Measurements from ENCODE around the gene TAF15. TPM values are rescaled to one million over a fixed set of nuclear protein-coding genes. Genes with fewer than 3 reads are reported as not detected.

TAF15 gene
- total RNA-seq, 1 donor from 2014 or later = 243 TPM

DNA sequence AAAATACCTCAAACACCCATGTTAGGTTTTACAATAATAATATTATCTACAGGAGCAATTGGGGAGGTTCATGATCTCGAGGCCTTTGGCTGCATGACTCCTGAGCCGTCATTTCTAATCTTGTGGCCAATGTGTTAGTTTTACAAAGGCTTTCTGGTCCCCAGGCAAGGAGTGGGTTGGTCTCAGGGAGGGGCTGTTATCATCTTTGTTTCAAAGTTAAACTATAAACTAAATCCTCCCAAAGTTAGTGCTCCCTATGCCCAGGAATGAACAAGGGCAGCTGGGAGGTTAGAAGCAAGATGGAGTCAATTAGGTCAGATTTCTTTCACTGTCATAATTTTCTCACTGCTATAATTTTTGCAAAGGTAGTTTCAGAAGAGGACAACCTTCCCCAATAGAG is 80.0 kb downstream of the TAF15 start:
- H3K27ac Mint-ChIP-seq = no peak overlapping the region
- intact Hi-C loops (cut with micrococcal nuclease) = no loop called here

DNA sequence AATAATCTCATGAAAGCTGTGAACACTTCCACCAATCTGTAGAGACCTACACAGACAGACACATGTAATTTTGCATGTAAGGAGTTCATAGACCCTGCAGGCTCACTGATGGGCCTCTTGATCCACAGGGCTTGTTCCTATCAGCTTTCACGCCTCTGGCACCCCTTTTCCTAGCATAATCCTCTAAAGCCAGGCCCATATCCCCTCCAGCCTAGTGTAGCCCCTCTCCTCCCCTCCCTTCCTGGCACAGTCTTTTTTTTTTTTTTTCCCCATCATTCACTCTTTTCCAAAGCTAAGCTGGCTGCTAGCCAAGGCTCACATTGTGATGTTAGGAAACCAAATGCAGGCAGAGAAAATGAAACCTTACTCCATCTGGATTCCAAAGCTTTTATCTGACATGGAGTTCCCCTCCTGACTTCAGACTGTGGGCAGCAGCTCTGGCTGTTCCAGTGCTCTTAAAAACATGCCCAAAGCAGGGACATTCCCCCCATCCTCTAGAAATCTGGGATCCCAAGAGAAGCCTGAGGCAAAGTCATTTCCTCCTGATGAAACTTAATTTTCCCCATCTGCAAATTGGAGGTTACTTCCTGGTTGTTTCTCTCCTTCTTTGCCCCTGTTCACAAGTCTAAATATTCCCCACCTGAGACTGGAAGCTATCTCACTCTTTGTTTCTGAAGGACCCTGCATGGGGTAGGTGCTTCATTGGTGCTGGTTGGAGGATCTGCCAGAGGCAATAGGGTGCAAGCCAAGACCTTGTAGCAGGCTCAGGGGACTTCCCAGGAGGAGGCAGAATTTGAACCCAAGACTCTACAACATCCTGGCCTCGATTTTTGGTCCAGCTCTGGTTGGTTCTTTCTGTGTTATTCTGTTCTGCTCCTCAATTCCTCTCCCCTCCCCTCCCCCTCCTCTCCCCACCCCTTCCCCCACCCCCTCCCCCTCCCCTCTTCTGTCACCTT is 80.8 kb downstream of the TAF15 start:
- ATAC-seq (ENCODE audit: low read depth) (no peak), DNase-seq (no peak)
- no peaks in the 10 kb centered on the region for H3K36me3 Mint-ChIP-seq (ENCODE audit: low read depth)
- H3K4me3 Mint-ChIP-seq = no peak overlapping the region
- H3K27ac Mint-ChIP-seq = no peak overlapping the region
- ChIA-PET CTCF (no interaction called here), POLR2A (interaction anchor here (0.7 kb wide), 1 partner anchor 1165 kb away, joined by 3 read pairs; no protein-coding TSS in a partner anchor)
- TF ChIP-seq, protein P1, sequence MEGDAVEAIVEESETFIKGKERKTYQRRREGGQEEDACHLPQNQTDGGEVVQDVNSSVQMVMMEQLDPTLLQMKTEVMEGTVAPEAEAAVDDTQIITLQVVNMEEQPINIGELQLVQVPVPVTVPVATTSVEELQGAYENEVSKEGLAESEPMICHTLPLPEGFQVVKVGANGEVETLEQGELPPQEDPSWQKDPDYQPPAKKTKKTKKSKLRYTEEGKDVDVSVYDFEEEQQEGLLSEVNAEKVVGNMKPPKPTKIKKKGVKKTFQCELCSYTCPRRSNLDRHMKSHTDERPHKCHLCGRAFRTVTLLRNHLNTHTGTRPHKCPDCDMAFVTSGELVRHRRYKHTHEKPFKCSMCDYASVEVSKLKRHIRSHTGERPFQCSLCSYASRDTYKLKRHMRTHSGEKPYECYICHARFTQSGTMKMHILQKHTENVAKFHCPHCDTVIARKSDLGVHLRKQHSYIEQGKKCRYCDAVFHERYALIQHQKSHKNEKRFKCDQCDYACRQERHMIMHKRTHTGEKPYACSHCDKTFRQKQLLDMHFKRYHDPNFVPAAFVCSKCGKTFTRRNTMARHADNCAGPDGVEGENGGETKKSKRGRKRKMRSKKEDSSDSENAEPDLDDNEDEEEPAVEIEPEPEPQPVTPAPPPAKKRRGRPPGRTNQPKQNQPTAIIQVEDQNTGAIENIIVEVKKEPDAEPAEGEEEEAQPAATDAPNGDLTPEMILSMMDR (IDR thresholded peaks at IDR 0.05) = no peak
- intact Hi-C loops (cut with micrococcal nuclease) = no loop called here
- no peaks in the 10 kb centered on the region for H3K27me3 Mint-ChIP-seq
- H3K9me3 Mint-ChIP-seq = no peaks in the 10 kb centered on the region
- peaks cover 1% of the 10 kb centered on the region for H3K4me1 Mint-ChIP-seq

More for the DNA sequence above, 80.0 kb downstream of the TAF15 start:
- Mint-ChIP-seq H3K9me3 (no peaks in the 10 kb centered on the region), H3K27me3 (no peaks in the 10 kb centered on the region), H3K36me3 (ENCODE audit: low read depth) (no peaks in the 10 kb centered on the region), H3K4me1 (peaks cover 1% of the 10 kb centered on the region), H3K4me3 (no peak overlapping the region)
- DNase-seq (no peak), ATAC-seq (ENCODE audit: low read depth) (no peak)
- POLR2A ChIA-PET = no interaction called here
- TF ChIP-seq, protein P1 (IDR thresholded peaks at IDR 0.05) = no peak
- CTCF ChIA-PET = no interaction called here

DNA sequence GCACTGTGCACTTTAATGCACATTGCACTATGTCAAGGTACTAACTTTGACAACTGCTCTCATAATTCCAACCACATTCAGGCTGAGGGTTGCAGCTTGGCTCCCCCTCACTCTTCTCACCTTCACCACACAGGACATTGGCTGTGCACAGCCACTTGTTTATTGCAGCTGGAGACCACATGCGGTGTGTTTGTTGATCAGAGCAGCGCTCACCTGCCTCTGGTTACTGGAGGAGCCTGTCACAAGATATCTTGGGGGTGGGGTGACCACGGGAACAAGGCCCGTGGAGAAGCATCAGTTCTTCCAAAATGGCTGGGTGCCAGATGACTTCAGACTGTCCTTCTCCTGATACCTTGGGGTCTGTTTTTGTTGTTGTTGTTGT is 81.5 kb downstream of the TAF15 start:
- CTCF ChIA-PET = no interaction called here
- Mint-ChIP-seq H3K4me3 (no peak overlapping the region), H3K4me1 (peaks cover 1% of the 10 kb centered on the region), H3K27ac (no peak overlapping the region), H3K9me3 (no peaks in the 10 kb centered on the region), H3K36me3 (ENCODE audit: low read depth) (no peaks in the 10 kb centered on the region), H3K27me3 (no peaks in the 10 kb centered on the region)
- TF ChIP-seq, protein P1 (IDR thresholded peaks at IDR 0.05) = no peak
- POLR2A ChIA-PET = interaction anchor here (0.7 kb wide), 1 partner anchor 1165 kb away, joined by 3 read pairs; no protein-coding TSS in a partner anchor
- ATAC-seq (ENCODE audit: low read depth) (no peak), DNase-seq (no peak)
- intact Hi-C loops (cut with micrococcal nuclease) = no loop called here

DNA sequence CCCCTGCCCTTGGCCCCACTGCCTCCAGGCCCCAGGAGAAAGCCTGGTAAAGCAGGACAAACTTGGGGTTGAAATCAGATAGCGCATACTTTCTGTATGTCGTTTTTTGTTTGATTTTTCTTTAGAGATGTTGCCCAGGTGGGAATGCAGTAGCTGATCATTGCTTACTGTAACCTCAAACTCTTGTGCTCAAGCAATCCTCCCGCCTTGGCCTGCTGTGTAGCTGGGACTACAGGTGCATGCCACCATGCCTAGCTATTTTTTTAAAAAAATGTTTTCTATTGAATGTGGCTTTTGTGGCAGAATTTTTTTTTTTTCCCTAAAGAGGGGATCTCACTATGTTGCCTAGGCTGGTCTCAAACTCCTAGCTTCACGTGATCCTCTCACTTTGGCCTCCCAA is 82.0 kb downstream of the TAF15 start:
- H3K4me3 Mint-ChIP-seq = no peak overlapping the region
- H3K27ac Mint-ChIP-seq = no peak overlapping the region
- intact Hi-C loops (cut with micrococcal nuclease) = no loop called here
- peaks cover 5% of the 10 kb centered on the region for H3K4me1 Mint-ChIP-seq
- CTCF ChIA-PET = no interaction called here
- H3K36me3 Mint-ChIP-seq (ENCODE audit: low read depth) = no peaks in the 10 kb centered on the region
- POLR2A ChIA-PET = no interaction called here
- ATAC-seq (ENCODE audit: low read depth) (no peak), DNase-seq (no peak)
- TF ChIP-seq, protein P1 (IDR thresholded peaks at IDR 0.05) = no peak
- H3K27me3 Mint-ChIP-seq = peaks cover 3% of the 10 kb centered on the region
- no peaks in the 10 kb centered on the region for H3K9me3 Mint-ChIP-seq

DNA sequence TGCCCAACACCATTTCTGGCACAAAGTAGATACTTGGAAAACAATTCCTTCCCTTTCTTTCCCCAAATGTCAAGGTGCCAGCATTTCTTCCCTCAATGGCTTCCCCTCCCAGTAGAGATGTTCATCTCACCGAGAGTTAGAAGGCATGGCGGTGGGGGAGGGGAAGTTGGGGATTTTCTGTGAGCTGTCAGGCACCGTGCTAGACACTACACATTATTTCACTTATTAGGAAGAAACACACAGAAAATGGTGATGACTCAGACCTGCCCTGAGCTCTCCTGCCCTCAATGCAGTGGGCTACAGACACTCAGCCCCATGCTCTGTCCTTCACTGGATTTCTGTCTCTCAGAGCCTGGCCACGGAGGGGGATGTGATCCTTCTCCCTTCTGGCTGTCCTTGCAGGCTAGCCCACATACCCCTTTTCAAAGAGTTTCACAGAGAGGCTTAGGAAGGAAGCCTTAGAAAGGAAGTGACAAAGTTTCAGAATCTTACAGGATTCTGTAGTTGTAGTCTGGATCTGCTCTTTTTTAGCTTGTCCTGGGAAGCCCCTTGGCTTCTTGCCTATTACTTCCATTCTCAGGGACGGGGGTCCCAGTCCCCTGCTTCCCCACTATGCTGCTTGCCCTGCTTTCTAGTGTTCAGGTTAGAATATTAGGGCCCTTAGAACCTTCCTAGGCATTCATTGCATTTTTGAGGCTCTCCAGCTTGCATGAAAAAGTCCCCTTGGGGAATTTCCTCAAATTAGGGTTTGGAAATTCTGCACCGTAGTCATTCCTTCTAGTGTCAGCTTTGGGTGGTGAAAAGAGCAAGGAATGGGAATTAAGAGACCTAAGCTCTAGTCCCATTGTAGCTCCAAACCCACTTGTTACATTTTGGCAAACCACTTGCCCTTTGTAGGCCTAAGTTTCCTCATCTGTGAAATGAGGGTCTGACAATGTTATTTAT is 83.1 kb downstream of the TAF15 start:
- Mint-ChIP-seq H3K36me3 (ENCODE audit: low read depth) (no peaks in the 10 kb centered on the region), H3K27ac (no peak overlapping the region), H3K4me3 (no peak overlapping the region), H3K4me1 (peaks cover 5% of the 10 kb centered on the region), H3K27me3 (peaks cover 3% of the 10 kb centered on the region), H3K9me3 (no peaks in the 10 kb centered on the region)
- ChIA-PET CTCF (no interaction called here), POLR2A (no interaction called here)
- TF ChIP-seq, protein P1 (IDR thresholded peaks at IDR 0.05) = no peak
- no peak for DNase-seq
- intact Hi-C loops (cut with micrococcal nuclease) = no loop called here
- no peak for ATAC-seq (ENCODE audit: low read depth)
